AG04449 (cell line): Measurements from ENCODE around the gene PRIM1.

Experiments
- CTCF ChIA-PET: fragments of 350-600 bp; formaldehyde crosslinking; extraction: SDS; loops from one replicate; lab custom pipeline; 2021; ENCODE audit warnings: antibody characterized with exemption; lab: Yijun Ruan, JAX
- POLR2A ChIA-PET: fragments of 400-600, 350-600 bp; formaldehyde crosslinking; extraction: SDS; loops from one replicate; lab custom pipeline; 2020; ENCODE audit warnings: antibody characterized with exemption, inconsistent platforms; lab: Yijun Ruan, JAX
- DNase-seq: peaks from one replicate; pipeline ENCODE4 v3.0.0-alpha.2; 2010; ENCODE audit warnings: low read depth, low spot score
- H3K4me3 ChIP-seq: 2 replicates; pipeline ENCODE4 v1.5.1; 2011; ENCODE audit warnings: low read depth, mild to moderate bottlenecking, control low read depth, low read length
- CTCF ChIP-seq: IDR thresholded peaks from one replicate; pipeline ENCODE4 v1.5.1; 2011; ENCODE audit warnings: mild to moderate bottlenecking, moderate library complexity, low read length, control low read depth, inconsistent platforms; ENCODE audit not compliant: insufficient read depth; ENCODE audit errors: missing control alignments

The PRIM1 gene

GRCh38 chr12:56724701-56724971 is 27.5 kb downstream of the PRIM1 start:
- DNase-seq: no peak
- CTCF ChIA-PET: interaction anchor here (1.6 kb wide), 1 partner anchor 88 kb away, joined by 5 read pairs; no protein-coding TSS in a partner anchor
- POLR2A ChIA-PET: interaction anchor here (1.3 to 1.5 kb wide), 4 partner anchors 8 to 88 kb away, joined by 4 to 12 read pairs (median 8); no protein-coding TSS in a partner anchor
- peak overlapping the region; percentile 99 for H3K4me3 ChIP-seq
- no peak for TF ChIP-seq CTCF

- ChIA-PET CTCF (no interaction called here), POLR2A (interaction anchor here (1.3 to 1.4 kb wide), 2 partner anchors 18 to 35 kb away, joined by 4 to 5 read pairs; no protein-coding TSS in a partner anchor)
- H3K4me3 ChIP-seq: peak overlapping the region; percentile 99
- TF ChIP-seq CTCF: no peak
- peak; percentile 58 for DNase-seq
These were observed 28.0 kb downstream of the PRIM1 start for GRCh38 chr12:56723889-56724700.

- no peak for TF ChIP-seq CTCF
- no peak for DNase-seq
- ChIA-PET CTCF (interaction anchor here (1.1 kb wide), 1 partner anchor 9 kb away, joined by 3 read pairs; no protein-coding TSS in a partner anchor), POLR2A (interaction anchor here (1.3 to 1.4 kb wide), 2 partner anchors 17 to 34 kb away, joined by 4 to 5 read pairs; no protein-coding TSS in a partner anchor)
- peak overlapping the region; percentile 99 for H3K4me3 ChIP-seq
These were observed 28.8 kb downstream of the PRIM1 start for GRCh38 chr12:56723352-56723751.

GRCh38 chr12:56722832-56723231 is 29.3 kb downstream of the PRIM1 start:
- no peak for TF ChIP-seq CTCF
- no peak for DNase-seq
- H3K4me3 ChIP-seq: peak overlapping the region; percentile 19
- ChIA-PET CTCF (interaction anchor here (1.1 to 1.4 kb wide), 2 partner anchors 9 to 86 kb away, joined by 3 to 4 read pairs; no protein-coding TSS in a partner anchor), POLR2A (interaction anchor here (1.4 kb wide), 1 partner anchor 17 kb away, joined by 4 read pairs; no protein-coding TSS in a partner anchor)

- no peak for DNase-seq
- POLR2A ChIA-PET: interaction anchor here (0.9 kb wide), 1 partner anchor 85 kb away, joined by 3 read pairs; no protein-coding TSS in a partner anchor
- CTCF ChIA-PET: interaction anchor here (0.6 to 1.4 kb wide), 3 partner anchors 9 to 85 kb away, joined by 3 to 4 read pairs (median 4); no protein-coding TSS in a partner anchor
- TF ChIP-seq CTCF: no peak
- H3K4me3 ChIP-seq: no peak overlapping the region
These were observed 30.4 kb downstream of the PRIM1 start for GRCh38 chr12:56721721-56722120.

- no peak for TF ChIP-seq CTCF
- no peak overlapping the region for H3K4me3 ChIP-seq
- no peak for DNase-seq
- ChIA-PET CTCF (no interaction called here), POLR2A (interaction anchor here (0.9 kb wide), 1 partner anchor 84 kb away, joined by 3 read pairs; no protein-coding TSS in a partner anchor)
These were observed 30.9 kb downstream of the PRIM1 start for GRCh38 chr12:56721216-56721615.
